ENCODE data around the gene TMC2. TPM values are rescaled to one million over a fixed set of nuclear protein-coding genes. Genes with fewer than 3 reads are reported as not detected.
"Not testable (repeated sequence)": the region's sequence is repeated elsewhere in the genome, so short reads cannot be mapped to it uniquely, and the experiment has no call there.

The TMC2 gene
- total RNA-seq, 1 donor from 2014 or later: not detected

DNA sequence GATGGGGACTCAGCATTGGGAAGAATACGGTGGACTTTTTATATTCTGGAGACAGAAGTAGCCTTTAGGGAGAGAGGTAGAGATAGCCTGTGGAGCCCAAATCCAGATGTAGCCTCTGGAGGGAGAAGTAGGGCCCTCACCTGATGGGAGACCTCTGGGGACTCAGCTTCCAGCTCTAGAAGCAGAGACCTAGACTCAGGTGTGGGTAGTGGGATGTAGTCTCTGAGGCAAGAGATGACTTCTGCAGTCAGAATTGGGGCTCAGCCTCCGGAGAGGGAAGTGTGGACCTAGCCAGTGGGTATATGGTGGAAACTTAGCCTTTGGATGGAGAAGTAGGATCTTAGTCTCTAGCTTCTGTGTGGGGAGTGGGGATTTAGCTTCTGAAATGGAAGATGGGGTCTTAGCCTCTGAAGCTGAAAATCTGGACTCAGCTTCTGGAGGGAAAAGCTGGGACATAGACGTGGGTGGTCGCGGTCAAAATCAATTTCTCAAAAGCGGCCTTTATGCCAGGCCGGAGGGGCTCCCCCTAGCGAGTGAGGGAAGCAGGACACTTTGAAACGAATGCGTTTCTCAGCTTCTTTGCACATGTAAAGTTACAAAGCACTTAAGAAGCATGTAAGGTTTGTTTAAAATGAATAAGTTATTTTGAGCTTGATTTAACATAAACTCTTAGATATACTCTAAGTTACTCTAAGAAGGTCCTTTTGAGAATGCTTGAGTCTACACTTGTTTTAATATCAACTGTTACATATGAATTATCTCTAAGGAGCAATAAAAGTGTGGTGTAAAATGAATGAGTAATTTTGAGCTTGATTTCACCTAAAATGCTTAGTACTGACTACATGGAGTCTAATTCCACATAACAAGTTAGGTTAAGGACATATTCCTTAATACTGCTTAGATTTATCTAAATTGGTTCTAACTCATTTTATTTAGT lies 14.7 kb upstream of the TMC2 start:
- no peaks in the 10 kb centered on the region for H3K36me3 Mint-ChIP-seq (ENCODE audit: unreplicated experiment)
- DNase-seq: peak; percentile 81
- H3K4me3 Mint-ChIP-seq (ENCODE audit: unreplicated experiment): no peak overlapping the region
- no peaks in the 10 kb centered on the region for H3K4me1 Mint-ChIP-seq (ENCODE audit: low read depth, unreplicated experiment)
- H3K27ac Mint-ChIP-seq (ENCODE audit: unreplicated experiment): no peak overlapping the region
- H3K27me3 Mint-ChIP-seq (ENCODE audit: unreplicated experiment): peaks cover 13% of the 10 kb centered on the region
- peak; percentile 87 for TF ChIP-seq CTCF (IDR thresholded peaks at IDR 0.05; ENCODE audit: partially characterized antibody, unreplicated experiment)
- H3K9me3 Mint-ChIP-seq (ENCODE audit: unreplicated experiment): peaks cover 1% of the 10 kb centered on the region

DNA sequence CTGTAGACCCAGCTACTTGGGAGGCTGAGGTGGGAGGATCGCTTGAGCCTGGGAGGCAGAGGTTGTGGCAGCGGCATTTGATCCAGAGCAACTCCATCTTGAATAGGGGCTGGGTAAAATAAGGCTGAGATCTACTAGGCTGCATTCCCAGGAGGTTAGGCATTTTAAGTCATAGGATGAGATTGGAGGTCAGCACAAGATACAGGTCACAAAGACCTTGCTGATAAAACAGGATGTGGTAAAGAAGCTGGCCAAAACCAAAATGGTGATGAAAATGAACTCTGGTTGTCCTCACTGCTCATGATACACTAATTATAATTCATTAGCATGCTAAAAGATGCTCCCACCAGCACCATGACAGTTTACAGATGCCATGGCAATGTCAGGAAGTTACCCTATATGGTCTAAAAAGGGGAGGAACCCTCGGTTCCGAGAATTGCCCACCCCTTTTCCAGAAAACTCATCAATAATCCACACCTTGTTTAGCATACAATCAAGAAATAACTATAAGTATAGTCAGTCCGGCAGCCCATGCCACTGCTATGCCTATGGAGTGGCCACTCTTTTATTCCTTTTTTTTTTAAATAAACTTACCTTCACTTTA lies 13.4 kb upstream of the TMC2 start:
- DNase-seq; H3K36me3 Mint-ChIP-seq (ENCODE audit: unreplicated experiment); H3K27ac Mint-ChIP-seq (ENCODE audit: unreplicated experiment); H3K4me3 Mint-ChIP-seq (ENCODE audit: unreplicated experiment); H3K9me3 Mint-ChIP-seq (ENCODE audit: unreplicated experiment); H3K4me1 Mint-ChIP-seq (ENCODE audit: low read depth, unreplicated experiment): not testable (repeated sequence)
- H3K27me3 Mint-ChIP-seq (ENCODE audit: unreplicated experiment): peaks cover 13% of the 10 kb centered on the region

DNA sequence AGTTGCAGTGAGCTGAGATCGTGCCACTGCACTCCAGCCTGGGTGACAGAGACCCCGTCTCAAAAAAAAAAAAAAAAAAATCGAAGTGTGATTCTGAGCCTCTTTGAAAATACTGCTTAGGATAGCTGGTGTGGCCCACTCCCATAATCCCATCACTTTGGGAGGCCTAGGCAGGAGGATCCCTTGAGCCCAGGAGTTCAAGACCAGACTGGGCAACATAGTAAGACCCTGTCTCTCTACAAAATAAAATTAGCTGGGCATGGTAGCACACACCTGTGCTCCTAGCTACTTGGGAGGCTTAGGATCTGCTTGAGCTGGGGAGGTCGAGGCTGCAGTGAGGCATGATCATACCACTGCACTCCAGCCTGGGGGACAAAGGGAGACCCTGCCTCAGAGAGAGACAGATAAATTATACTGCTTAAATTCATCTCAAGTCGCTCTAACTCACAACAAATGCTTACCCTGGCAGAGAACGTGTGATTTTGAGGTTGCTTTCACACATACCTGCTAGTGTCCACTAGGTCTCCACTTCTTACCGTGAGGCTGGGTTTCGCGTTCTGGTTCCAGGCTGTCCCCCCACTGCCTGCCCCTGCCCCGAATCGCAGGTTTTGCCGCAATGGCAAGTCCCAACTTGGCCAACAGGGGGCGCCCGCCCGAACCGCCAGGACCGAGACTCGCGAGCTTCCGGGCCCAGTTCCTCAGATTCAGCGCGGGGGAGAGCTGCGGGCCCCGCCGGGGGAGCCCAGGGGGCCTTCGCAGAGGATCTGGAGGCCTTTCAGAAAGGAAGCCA lies 12.3 kb upstream of the TMC2 start:
- H3K9me3 Mint-ChIP-seq (ENCODE audit: unreplicated experiment): peaks cover 1% of the 10 kb centered on the region
- H3K4me1 Mint-ChIP-seq (ENCODE audit: low read depth, unreplicated experiment): no peaks in the 10 kb centered on the region
- no peak overlapping the region for H3K27ac Mint-ChIP-seq (ENCODE audit: unreplicated experiment)
- H3K4me3 Mint-ChIP-seq (ENCODE audit: unreplicated experiment): peak overlapping the region; percentile 90
- H3K27me3 Mint-ChIP-seq (ENCODE audit: unreplicated experiment): peaks cover 11% of the 10 kb centered on the region
- DNase-seq: peak; percentile 93
- H3K36me3 Mint-ChIP-seq (ENCODE audit: unreplicated experiment): no peaks in the 10 kb centered on the region
- TF ChIP-seq CTCF (IDR thresholded peaks at IDR 0.05; ENCODE audit: partially characterized antibody, unreplicated experiment): peak; percentile 100

DNA sequence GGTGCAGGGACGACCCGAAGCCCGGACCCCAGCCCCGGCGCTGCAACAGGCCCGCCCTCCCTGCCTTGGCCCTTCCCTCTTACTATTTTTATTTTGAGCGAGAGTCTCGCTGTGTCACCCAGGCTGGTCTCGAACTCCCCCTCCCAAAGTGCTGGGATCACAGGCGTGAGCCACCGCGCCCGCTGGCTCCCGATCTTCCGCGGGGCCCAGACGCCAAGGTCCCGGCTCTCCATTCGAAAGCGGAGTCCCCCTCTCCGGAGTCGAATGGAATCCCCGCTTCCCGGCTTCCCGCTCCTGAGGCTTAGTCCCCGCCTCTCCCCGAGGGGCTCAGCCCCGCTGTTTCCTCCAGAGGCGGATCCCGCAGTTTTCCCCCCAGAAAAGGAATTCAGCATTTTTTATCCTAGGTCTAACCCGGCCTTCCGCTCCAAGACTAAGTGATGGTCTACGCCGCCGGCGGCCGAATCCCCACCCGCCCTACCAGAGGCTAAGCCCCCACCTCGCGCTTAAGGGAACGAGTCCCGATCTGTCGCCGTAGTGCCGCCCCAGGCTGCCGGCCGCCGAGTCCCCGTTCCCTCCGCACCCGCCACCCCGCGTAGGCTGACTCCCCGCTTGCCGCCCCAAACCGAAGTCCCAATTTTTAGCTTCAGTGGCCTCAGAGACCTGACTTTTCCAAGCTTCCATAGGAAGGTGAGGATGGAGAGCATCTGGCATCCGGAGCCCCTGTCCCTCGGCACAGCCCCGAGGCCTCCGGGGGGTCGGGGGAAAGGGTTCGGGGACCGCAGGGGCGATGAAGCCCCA lies 11.5 kb upstream of the TMC2 start:
- no peaks in the 10 kb centered on the region for H3K4me1 Mint-ChIP-seq (ENCODE audit: low read depth, unreplicated experiment)
- H3K36me3 Mint-ChIP-seq (ENCODE audit: unreplicated experiment): no peaks in the 10 kb centered on the region
- H3K27me3 Mint-ChIP-seq (ENCODE audit: unreplicated experiment): peaks cover 15% of the 10 kb centered on the region
- peak overlapping the region; percentile 90 for H3K4me3 Mint-ChIP-seq (ENCODE audit: unreplicated experiment)
- peak; percentile 40 for DNase-seq
- peaks cover 1% of the 10 kb centered on the region for H3K9me3 Mint-ChIP-seq (ENCODE audit: unreplicated experiment)
- no peak overlapping the region for H3K27ac Mint-ChIP-seq (ENCODE audit: unreplicated experiment)
- peak; percentile 77 for TF ChIP-seq CTCF (IDR thresholded peaks at IDR 0.05; ENCODE audit: partially characterized antibody, unreplicated experiment)

DNA sequence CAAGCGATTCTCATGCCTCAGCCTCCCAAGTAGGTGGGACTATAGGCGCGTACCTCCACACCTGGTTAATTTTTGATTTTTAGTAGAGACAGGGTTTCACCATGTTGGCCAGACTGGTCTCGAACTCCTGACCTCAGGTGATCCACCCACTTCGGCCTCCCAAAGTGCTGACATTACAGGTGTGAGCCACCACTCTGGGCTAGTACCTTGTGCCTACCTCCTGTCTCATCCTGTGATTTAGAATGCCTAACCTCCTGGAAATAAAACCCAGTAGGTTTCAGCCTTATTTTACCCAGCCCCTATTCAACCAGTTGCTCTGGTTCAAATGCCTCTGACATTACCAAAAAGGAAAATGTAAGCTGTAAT lies 10.2 kb upstream of the TMC2 start:
- not testable (repeated sequence) for H3K27ac Mint-ChIP-seq (ENCODE audit: unreplicated experiment); H3K4me1 Mint-ChIP-seq (ENCODE audit: low read depth, unreplicated experiment); H3K9me3 Mint-ChIP-seq (ENCODE audit: unreplicated experiment); H3K36me3 Mint-ChIP-seq (ENCODE audit: unreplicated experiment); H3K4me3 Mint-ChIP-seq (ENCODE audit: unreplicated experiment); DNase-seq
- H3K27me3 Mint-ChIP-seq (ENCODE audit: unreplicated experiment): peaks cover 15% of the 10 kb centered on the region
